NCI-H1092 treated with DMSO at 0.1 percent for 48 hours (cell line): ENCODE measurements around the gene FOXO6.

ENCODE experiments used
- DNase-seq: peaks from one replicate; lab custom pipeline; 2025; lab: John Stamatoyannopoulos, UW

The FOXO6 gene

GRCh38 chr1:41385398-41386195, 24.4 kb downstream of the FOXO6 start:
- DNase-seq: peak; percentile 34

- DNase-seq: peak; percentile 34
Measured at GRCh38 chr1:41386196-41386663, 25.0 kb downstream of the FOXO6 start.

- DNase-seq: peak; percentile 79
Measured at GRCh38 chr1:41387667-41388091, 26.4 kb downstream of the FOXO6 start.

- no peak for DNase-seq
Measured at GRCh38 chr1:41388510-41388909, 27.3 kb downstream of the FOXO6 start.

GRCh38 chr1:41389009-41389408, 27.8 kb downstream of the FOXO6 start:
- no peak for DNase-seq

- DNase-seq: peak; percentile 98
Measured at GRCh38 chr1:41390166-41390565, 28.9 kb downstream of the FOXO6 start.

GRCh38 chr1:41390573-41390972, 29.3 kb downstream of the FOXO6 start:
- DNase-seq: no peak

- no peak for DNase-seq
Measured at GRCh38 chr1:41391834-41392527, 30.7 kb downstream of the FOXO6 start.

GRCh38 chr1:41392528-41392924, 31.3 kb downstream of the FOXO6 start:
- no peak for DNase-seq

GRCh38 chr1:41393716-41394368, 32.6 kb downstream of the FOXO6 start:
- no peak for DNase-seq

- DNase-seq: no peak
Measured at GRCh38 chr1:41394369-41394744, 33.1 kb downstream of the FOXO6 start.

- DNase-seq: no peak
Measured at GRCh38 chr1:41394959-41395956, 34.0 kb downstream of the FOXO6 start.

- no peak for DNase-seq
Measured at GRCh38 chr1:41396084-41396483, 34.9 kb downstream of the FOXO6 start.

- no peak for DNase-seq
Measured at GRCh38 chr1:41397020-41397419, 35.8 kb downstream of the FOXO6 start.

GRCh38 chr1:41397753-41398330, 36.6 kb downstream of the FOXO6 start:
- DNase-seq: peak; percentile 83

GRCh38 chr1:41399145-41399795, 38.0 kb downstream of the FOXO6 start:
- peak; percentile 85 for DNase-seq

GRCh38 chr1:41400225-41400624, 39.0 kb downstream of the FOXO6 start:
- DNase-seq: peak; percentile 74

- DNase-seq: no peak
Measured at GRCh38 chr1:41401899-41402298, 40.7 kb downstream of the FOXO6 start.

- peak; percentile 39 for DNase-seq
Measured at GRCh38 chr1:41404308-41404761, 43.1 kb downstream of the FOXO6 start.

GRCh38 chr1:41407664-41408252, 46.5 kb downstream of the FOXO6 start:
- DNase-seq: no peak
